Nucleus accumbens (tissue), 56 donors: Measurements from ENCODE around the gene SUSD4.
"Not testable (repeated sequence)": the region's sequence is repeated elsewhere in the genome, so short reads cannot be mapped to it uniquely, and the experiment has no call there.

Experiments used
- DNase-seq, 56 donors: peaks; one replicate each; lab custom pipeline; 2025; lab: John Stamatoyannopoulos, UW

Gene SUSD4

GRCh38 chr1:223258751-223259198 is 105.2 kb downstream of the SUSD4 start:
- DNase-seq, result no peak

GRCh38 chr1:223257856-223258550 is 106.0 kb downstream of the SUSD4 start:
- no peak for DNase-seq

DNA sequence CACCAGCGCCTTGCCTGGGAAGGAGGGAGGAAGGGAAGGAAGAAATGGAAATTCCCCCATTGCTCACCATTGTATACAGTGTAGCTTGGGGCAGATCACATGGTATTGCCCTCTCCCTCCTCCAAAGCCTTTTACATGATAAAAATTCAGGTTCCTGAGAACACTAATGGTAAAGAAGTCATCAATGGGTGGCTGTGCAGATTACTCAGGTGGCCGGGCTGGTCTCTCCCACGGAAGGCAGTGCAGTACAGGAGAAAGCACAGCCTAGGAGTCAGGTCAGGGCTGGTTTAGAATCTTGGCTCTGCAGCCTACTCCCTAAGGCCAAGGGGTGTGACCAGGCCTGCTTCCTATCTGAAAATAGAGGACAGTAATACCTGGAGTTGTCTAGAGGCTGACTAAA is 107.9 kb downstream of the SUSD4 start:
- no peak for DNase-seq

DNA sequence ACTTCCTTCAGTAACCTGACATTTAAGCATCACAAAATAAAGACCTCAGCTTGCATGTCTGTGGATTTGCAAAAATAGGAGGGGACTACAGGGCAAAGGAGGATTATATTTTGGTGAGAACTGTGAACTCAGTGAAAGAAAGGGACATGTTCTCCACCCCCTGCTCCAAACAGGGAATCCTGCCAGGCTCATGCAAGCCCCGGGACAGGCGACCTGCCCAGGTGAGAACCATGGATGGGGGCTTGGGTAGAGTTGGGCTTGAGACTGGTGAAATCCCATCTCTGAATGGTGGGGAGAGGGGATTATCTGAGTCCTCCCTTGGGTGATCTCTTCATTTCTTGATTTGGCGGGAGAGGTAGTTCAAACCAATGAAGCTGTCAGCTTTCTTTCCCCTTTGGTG is 110.1 kb downstream of the SUSD4 start:
- DNase-seq, result no peak

- DNase-seq, result not testable (repeated sequence)
Observed at GRCh38 chr1:223251387-223251786, 112.6 kb downstream of the SUSD4 start.

GRCh38 chr1:223250632-223251015 is 113.4 kb downstream of the SUSD4 start:
- no peak for DNase-seq

DNA sequence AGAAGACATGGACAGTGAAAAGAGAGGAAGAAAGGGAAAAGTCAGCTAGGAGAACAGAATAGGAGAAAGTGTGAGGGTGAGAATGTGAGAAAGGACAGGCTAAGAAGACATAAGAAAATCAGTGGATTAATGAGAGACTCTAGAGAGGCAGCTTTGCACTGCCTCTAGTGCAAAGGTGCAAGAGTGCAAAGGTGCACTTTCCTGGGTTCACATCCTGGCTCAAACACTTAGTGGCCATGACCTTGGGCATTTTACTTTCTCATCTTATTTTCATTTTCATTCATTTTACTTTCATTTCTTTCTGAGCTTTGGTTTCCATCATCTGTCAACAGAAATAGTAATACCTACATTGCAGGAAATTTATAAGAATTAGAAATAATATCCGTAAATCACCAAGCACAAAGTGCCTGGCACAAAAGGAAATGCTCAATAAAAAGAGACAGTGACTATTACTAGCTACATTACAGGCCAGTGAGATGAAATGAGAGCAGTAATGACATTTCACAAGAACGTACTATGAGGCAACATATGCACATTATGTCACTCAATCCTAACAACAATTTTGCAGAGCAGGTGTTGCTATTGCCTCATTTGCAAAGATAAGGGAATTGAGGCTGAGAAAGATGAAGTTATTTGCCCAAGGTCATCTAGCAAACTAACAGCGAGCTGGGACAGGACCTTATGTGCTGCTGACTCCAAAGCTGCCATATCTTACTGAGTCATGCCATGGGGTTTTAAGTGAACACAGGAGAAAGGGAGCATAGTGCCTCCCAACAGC is 113.9 kb downstream of the SUSD4 start:
- no peak for DNase-seq

- DNase-seq, result no peak
Observed at GRCh38 chr1:223248770-223249140, 115.2 kb downstream of the SUSD4 start.

GRCh38 chr1:223248001-223248769 is 115.8 kb downstream of the SUSD4 start:
- no peak for DNase-seq

- no peak for DNase-seq
Observed at GRCh38 chr1:223246476-223247112, 117.4 kb downstream of the SUSD4 start.

DNA sequence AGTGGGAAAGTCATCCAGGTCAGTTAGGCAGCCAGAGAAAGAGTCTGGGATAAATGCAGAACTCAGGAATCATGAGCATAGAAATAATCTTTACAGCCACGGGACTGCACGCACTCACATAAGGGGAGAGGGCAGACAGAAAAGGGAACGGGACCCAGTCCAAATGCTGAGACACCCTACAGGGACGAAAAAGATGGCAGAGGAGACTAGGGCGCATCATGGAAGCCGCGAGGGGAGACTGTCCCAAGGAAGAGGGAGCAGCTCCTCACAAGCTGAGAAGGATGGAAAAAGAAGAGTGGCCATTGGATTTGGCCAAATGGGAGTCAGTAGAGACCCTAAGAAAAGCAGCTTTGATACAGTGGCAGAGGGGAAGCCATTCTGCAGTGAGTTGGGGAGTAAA is 118.0 kb downstream of the SUSD4 start:
- DNase-seq, result no peak

GRCh38 chr1:223245411-223245810 is 118.6 kb downstream of the SUSD4 start:
- no peak for DNase-seq

- DNase-seq, result no peak
Observed at GRCh38 chr1:223244366-223245103, 119.4 kb downstream of the SUSD4 start.

- no peak for DNase-seq
Observed at GRCh38 chr1:223243441-223244050, 120.4 kb downstream of the SUSD4 start.

GRCh38 chr1:223242971-223243370 is 121.0 kb downstream of the SUSD4 start:
- DNase-seq, result no peak

DNA sequence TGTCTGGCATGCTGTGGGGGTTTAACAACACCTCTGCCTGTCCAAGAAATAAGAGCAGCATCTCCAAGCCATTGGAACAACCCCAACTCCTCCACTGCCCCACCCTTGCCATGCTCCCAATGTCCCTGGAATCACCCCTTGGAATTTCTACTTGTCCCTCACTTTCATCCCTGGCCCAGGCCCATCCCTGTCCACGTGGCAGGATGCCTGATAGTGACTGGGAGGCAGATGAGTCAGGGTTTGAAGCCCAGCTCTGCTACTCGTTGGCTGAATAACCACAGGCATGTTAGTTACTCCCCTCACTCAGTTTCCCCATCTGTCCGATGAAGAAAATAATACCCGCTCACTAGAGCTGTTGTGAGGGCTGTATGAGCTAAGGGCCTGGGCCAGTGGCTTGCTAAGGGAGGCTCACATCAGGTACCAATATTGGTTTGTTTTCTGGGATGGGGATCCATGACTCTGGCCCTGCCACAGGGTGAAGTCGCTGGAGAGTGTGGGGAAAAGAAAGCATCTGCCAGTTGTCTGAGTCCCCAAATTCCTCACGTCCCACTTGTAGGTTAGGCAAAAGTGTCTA is 121.5 kb downstream of the SUSD4 start:
- DNase-seq, result no peak

- no peak for DNase-seq
Observed at GRCh38 chr1:223240122-223240521, 123.9 kb downstream of the SUSD4 start.

- peak in 8 of 56 donors; percentile 3 to 37 (median 20) for DNase-seq
Observed at GRCh38 chr1:223235091-223235490, 128.9 kb downstream of the SUSD4 start.

DNA sequence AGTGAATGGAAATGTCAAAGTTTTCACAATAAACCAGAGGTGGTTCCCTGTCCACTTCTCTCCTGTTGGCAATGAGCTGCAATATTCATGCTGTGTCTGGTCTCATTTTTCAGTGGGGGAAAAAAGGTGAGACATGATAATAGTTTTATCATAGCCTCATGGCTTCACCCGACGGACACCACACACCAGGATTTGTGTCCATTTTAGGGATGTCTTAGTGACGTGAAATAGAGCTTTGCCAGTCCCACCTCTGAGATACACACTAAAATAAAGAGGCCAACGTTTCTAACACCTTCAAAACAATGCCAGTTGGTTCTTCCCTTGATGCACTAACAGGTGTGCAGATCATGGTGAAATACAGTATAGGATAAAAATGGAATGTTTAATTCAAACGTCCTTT is 129.4 kb downstream of the SUSD4 start:
- DNase-seq, result no peak
